ENCODE measurements around the gene MSI2. TPM values are rescaled to one million over a fixed set of nuclear protein-coding genes. Genes with fewer than 3 reads are reported as not detected.

Gene MSI2
- total RNA-seq, 1 donor from 2014 or later, result 140 TPM

DNA sequence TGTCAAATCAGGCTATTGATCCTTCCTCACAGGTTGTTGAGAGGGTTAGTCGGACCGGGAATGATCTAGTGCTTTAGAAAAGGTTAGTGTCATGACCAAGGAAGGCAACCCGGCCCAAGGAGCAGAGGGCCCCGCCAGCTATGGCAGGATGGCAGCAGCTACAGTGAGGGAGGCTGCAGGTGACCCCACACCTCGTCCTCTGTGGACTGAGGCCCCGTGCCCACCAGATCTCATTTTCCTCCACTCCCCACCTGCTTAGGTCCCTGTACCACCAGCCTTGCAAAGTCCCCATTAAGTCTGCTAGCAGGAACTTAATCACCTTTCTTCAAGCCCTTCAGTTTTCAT is 381.3 kb downstream of the MSI2 start:
- no peak for DNase-seq (ENCODE audit: low read depth, low spot score)
- Mint-ChIP-seq H3K27ac (ENCODE audit: unreplicated experiment) (peak overlapping the region; percentile 43), H3K4me1 (peaks cover 16% of the 10 kb centered on the region), H3K27me3 (ENCODE audit: low read depth) (no peaks in the 10 kb centered on the region), H3K4me3 (no peak overlapping the region), H3K36me3 (ENCODE audit: low read depth) (peaks cover 17% of the 10 kb centered on the region), H3K9me3 (no peaks in the 10 kb centered on the region)
- TF ChIP-seq, protein P1, sequence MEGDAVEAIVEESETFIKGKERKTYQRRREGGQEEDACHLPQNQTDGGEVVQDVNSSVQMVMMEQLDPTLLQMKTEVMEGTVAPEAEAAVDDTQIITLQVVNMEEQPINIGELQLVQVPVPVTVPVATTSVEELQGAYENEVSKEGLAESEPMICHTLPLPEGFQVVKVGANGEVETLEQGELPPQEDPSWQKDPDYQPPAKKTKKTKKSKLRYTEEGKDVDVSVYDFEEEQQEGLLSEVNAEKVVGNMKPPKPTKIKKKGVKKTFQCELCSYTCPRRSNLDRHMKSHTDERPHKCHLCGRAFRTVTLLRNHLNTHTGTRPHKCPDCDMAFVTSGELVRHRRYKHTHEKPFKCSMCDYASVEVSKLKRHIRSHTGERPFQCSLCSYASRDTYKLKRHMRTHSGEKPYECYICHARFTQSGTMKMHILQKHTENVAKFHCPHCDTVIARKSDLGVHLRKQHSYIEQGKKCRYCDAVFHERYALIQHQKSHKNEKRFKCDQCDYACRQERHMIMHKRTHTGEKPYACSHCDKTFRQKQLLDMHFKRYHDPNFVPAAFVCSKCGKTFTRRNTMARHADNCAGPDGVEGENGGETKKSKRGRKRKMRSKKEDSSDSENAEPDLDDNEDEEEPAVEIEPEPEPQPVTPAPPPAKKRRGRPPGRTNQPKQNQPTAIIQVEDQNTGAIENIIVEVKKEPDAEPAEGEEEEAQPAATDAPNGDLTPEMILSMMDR (conservative IDR thresholded peaks at IDR 0.05), result no peak

DNA sequence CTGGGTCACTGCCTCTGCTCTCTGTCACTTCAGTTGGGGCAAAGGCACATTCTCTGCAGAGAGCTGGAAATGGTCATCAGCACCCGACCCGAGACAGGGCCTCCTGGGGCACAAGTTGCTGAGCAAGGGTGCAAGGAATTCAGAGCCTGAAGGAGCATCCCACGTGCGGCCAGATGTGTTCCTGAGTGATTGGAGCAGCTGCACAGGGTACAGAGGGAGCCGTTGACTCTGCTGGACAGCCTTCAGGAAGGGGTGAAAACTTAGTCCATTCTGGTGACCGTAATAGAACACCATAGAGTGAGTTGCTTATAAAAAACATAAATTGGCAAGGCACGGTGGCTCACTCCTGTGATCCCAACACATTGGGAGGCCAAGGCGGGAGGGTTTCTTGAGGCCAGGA is 382.0 kb downstream of the MSI2 start:
- TF ChIP-seq, protein P1 (conservative IDR thresholded peaks at IDR 0.05), result no peak
- Mint-ChIP-seq H3K4me1 (peaks cover 16% of the 10 kb centered on the region), H3K36me3 (ENCODE audit: low read depth) (peaks cover 14% of the 10 kb centered on the region), H3K27me3 (ENCODE audit: low read depth) (no peaks in the 10 kb centered on the region), H3K27ac (ENCODE audit: unreplicated experiment) (peak overlapping the region; percentile 43), H3K9me3 (no peaks in the 10 kb centered on the region), H3K4me3 (no peak overlapping the region)
- no peak for DNase-seq (ENCODE audit: low read depth, low spot score)

DNA sequence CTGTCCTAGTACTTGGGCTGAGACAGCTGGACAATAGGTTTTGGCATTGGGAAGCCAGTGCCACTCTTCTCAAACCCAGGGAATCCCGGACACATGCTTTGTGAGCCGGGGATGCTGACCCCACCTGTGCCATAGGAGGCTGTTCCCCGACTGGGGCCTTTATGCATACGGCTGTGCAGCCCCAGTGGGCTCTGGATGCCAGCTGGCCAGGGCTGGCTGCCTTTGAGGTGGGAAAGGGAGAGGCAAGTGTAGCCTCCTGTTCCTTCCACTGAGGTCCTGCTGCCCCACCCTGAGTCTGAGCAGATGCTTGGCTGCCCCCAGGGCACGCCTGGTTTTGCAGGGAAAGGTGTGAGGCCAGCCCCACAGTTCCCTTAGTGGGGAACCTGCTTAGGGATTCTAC is 383.1 kb downstream of the MSI2 start:
- H3K9me3 Mint-ChIP-seq, result no peaks in the 10 kb centered on the region
- DNase-seq (ENCODE audit: low read depth, low spot score), result no peak
- TF ChIP-seq, protein P1 (conservative IDR thresholded peaks at IDR 0.05), result no peak
- no peak overlapping the region for H3K27ac Mint-ChIP-seq (ENCODE audit: unreplicated experiment)
- H3K27me3 Mint-ChIP-seq (ENCODE audit: low read depth), result no peaks in the 10 kb centered on the region
- H3K36me3 Mint-ChIP-seq (ENCODE audit: low read depth), result peaks cover 8% of the 10 kb centered on the region
- peaks cover 27% of the 10 kb centered on the region for H3K4me1 Mint-ChIP-seq
- H3K4me3 Mint-ChIP-seq, result no peak overlapping the region

DNA sequence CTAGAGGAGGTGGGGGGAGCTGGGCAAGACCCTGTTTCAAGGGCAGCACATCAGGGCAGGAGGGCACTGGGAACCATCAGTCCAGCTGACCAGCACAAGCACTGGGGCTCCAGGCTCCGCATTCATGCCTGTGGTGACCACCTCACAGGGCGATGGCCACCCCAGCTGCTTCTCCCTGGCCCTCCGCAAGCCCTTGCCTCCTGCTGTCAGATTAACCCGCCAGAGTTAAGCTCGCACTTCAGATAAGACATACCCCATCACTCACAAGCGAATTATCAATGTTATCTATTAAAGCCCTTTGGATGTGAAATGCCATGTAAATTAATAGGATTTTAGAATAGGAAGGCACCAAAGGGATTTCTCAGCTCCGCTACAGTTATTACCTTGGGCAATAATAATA is 383.8 kb downstream of the MSI2 start:
- H3K27me3 Mint-ChIP-seq (ENCODE audit: low read depth), result no peaks in the 10 kb centered on the region
- H3K4me3 Mint-ChIP-seq, result no peak overlapping the region
- TF ChIP-seq, protein P1 (conservative IDR thresholded peaks at IDR 0.05), result no peak

DNA sequence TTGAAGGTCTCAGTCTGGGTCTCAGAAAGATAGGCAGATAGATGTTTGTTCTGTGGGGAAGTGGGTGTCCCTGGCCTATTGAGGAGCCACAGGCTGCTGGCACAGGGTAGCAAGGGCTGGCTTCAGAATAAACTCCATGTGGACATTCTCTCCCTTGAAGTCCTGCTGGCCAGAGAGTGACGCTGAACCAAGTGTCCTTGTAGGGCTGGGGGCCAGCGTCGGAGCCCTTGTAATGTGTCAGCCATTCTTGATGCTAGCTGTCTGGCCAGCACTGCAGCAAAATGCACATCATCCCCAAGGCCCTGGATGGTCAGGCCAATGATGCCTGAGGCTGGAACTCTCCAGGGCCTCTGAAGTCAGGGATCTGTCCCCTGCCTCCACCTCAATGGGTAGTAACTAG is 385.4 kb downstream of the MSI2 start:
- no peaks in the 10 kb centered on the region for H3K9me3 Mint-ChIP-seq
- TF ChIP-seq, protein P1 (conservative IDR thresholded peaks at IDR 0.05), result no peak

More for the DNA sequence above, 383.8 kb downstream of the MSI2 start:
- Mint-ChIP-seq H3K4me1 (peaks cover 32% of the 10 kb centered on the region), H3K9me3 (no peaks in the 10 kb centered on the region), H3K36me3 (ENCODE audit: low read depth) (peaks cover 3% of the 10 kb centered on the region), H3K27ac (ENCODE audit: unreplicated experiment) (no peak overlapping the region)
- no peak for DNase-seq (ENCODE audit: low read depth, low spot score)

DNA sequence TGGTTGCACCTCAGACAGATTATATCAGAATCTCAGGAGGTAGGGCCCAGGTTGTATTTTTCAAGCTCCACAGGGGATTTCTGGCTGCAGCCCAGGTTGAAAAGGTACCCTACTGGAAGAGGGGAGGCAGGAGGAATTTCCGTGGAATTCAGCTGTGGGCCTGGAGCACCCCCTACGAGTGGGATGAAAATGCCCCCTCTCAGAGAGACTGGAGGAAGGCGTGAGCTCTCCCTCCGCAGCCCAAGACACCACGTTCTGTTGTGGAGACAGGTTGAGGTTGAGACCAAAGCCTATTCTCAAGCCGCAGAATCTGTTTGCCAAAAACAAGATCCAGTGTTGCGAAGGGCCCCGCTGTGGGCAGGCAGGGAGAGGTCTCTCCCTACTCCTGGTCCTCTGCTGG is 386.7 kb downstream of the MSI2 start:
- TF ChIP-seq, protein P1 (conservative IDR thresholded peaks at IDR 0.05), result no peak
- DNase-seq (ENCODE audit: low read depth, low spot score), result no peak
- H3K9me3 Mint-ChIP-seq, result no peaks in the 10 kb centered on the region
- H3K4me3 Mint-ChIP-seq, result no peak overlapping the region
- H3K36me3 Mint-ChIP-seq (ENCODE audit: low read depth), result peaks cover 2% of the 10 kb centered on the region
- no peaks in the 10 kb centered on the region for H3K27me3 Mint-ChIP-seq (ENCODE audit: low read depth)
- no peak overlapping the region for H3K27ac Mint-ChIP-seq (ENCODE audit: unreplicated experiment)
- H3K4me1 Mint-ChIP-seq, result peaks cover 25% of the 10 kb centered on the region

More for the DNA sequence above, 385.4 kb downstream of the MSI2 start:
- H3K4me1 Mint-ChIP-seq, result peaks cover 31% of the 10 kb centered on the region
- H3K4me3 Mint-ChIP-seq, result no peak overlapping the region
- no peaks in the 10 kb centered on the region for H3K27me3 Mint-ChIP-seq (ENCODE audit: low read depth)
- H3K27ac Mint-ChIP-seq (ENCODE audit: unreplicated experiment), result no peak overlapping the region
- DNase-seq (ENCODE audit: low read depth, low spot score), result no peak
- H3K36me3 Mint-ChIP-seq (ENCODE audit: low read depth), result peaks cover 5% of the 10 kb centered on the region

All from neural crest cell (in vitro differentiated cells).